ENCODE results near the gene RSBN1.

GRCh38 chr1:113835686-113836290 lies 23.5 kb upstream of the RSBN1 start:
- peak; percentile 62 for TF ChIP-seq CTCF (conservative IDR thresholded peaks at IDR 0.05; ENCODE audit: low read depth, low read length)
- TF ChIP-seq EZH2phosphoT487 (IDR thresholded peaks at IDR 0.05; ENCODE audit: borderline replicate concordance, low read length): no peak

All from PC-3 (cell line).